Measurements from ENCODE around the gene LRP4. TPM values are rescaled to one million over a fixed set of nuclear protein-coding genes. Genes with fewer than 3 reads are reported as not detected.

LRP4 gene
- total and polyA plus RNA-seq, 2 of the 4 experiments (the other 2 are of a cell fraction) = 4.1 to 5.8 TPM

- ATAC-seq (ENCODE audit: low read depth) (no peak), DNase-seq (no peak)
- Histone ChIP-seq H4K20me1 (ENCODE audit: insufficient read depth, low read length) (peaks cover 31% of the 10 kb centered on the region), H2BK20ac (ENCODE audit: low read depth, low read length) (no peak overlapping the region), H2BK5ac (ENCODE audit: low read depth, low read length, poor library complexity, severe bottlenecking) (no peak overlapping the region), H3K79me1 (ENCODE audit: low read depth in 1 of 2, low read length in 2 of 2) (peaks cover 0 to 63% of the 10 kb centered on the region in 2 experiments; a peak in 2 of 4 replicates), H3K14ac (replicated peaks; ENCODE audit: low read depth, low read length) (no peak overlapping the region), H3K36me3 (ENCODE audit: control insufficient read depth, insufficient read depth, low read length) (no peaks in the 10 kb centered on the region), H3K9me3 (ENCODE audit: control insufficient read depth, insufficient read depth, low read length) (no peaks in the 10 kb centered on the region), H3K23ac (ENCODE audit: low read depth, low read length) (no peak overlapping the region), H2AK9ac (replicated peaks; ENCODE audit: low read depth, low read length, poor library complexity) (no peak overlapping the region), H3K56ac (ENCODE audit: extremely low read depth, insufficient read depth, low read length) (no peak overlapping the region), H2BK15ac (ENCODE audit: low read depth, low read length) (no peak overlapping the region), H3K9me1 (ENCODE audit: insufficient read depth, low read length) (peaks cover 3% of the 10 kb centered on the region; the same call in 1 of the 2 replicates), H2AK5ac (ENCODE audit: low read depth, low read length) (no peak overlapping the region), H3K9ac (ENCODE audit: low read depth, low read length) (no peak overlapping the region), H4K5ac (ENCODE audit: low read depth, low read length) (no peak overlapping the region), H3K4me2 (ENCODE audit: low read depth, low read length) (no peak overlapping the region), H3K4me1 (ENCODE audit: control insufficient read depth, insufficient read depth, low read length) (peaks cover 2% of the 10 kb centered on the region; the same call in 1 of the 2 replicates), H2BK120ac (ENCODE audit: low read depth, low read length) (no peak overlapping the region), H3K18ac (ENCODE audit: low read depth, low read length) (no peak overlapping the region), H3K27ac (ENCODE audit: insufficient read depth, low read length) (no peak overlapping the region), H4K91ac (ENCODE audit: insufficient read depth, low read depth, low read length) (no peak overlapping the region), H4K8ac (ENCODE audit: low read depth in 2 of 2, low read length in 2 of 2) (no peak overlapping the region), H3K27me3 (ENCODE audit: control insufficient read depth, insufficient read depth, low read length) (no peaks in the 10 kb centered on the region), H2AFZ (replicated peaks; ENCODE audit: low read length, poor library complexity) (no peak overlapping the region), H3K4me3 (ENCODE audit: insufficient read depth, low read depth, low read length) (no peak overlapping the region), H3K4ac (ENCODE audit: low read depth, low read length) (no peak overlapping the region)
- TF ChIP-seq CEBPB (IDR thresholded peaks at IDR 0.05; ENCODE audit: low read depth, low read length) = no peak
- TF ChIP-seq MXI1 (IDR thresholded peaks at IDR 0.05; ENCODE audit: borderline replicate concordance, low read depth, low read length) = no peak
- TF ChIP-seq SMC3 (IDR thresholded peaks at IDR 0.05; ENCODE audit: low read depth, low read length) = no peak
- no peak for TF ChIP-seq RFX5 (IDR thresholded peaks at IDR 0.05; ENCODE audit: low read depth, low read length)
- TF ChIP-seq CHD1 (IDR thresholded peaks at IDR 0.05; ENCODE audit: low read depth, low read length) = no peak
- TF ChIP-seq RCOR1 (IDR thresholded peaks at IDR 0.05; ENCODE audit: insufficient replicate concordance, low read length) = no peak
- TF ChIP-seq ELK1 (IDR thresholded peaks at IDR 0.05; ENCODE audit: borderline replicate concordance, low read depth, low read length) = no peak
- no peak for TF ChIP-seq NFE2L2 (IDR thresholded peaks at IDR 0.05; ENCODE audit: low read depth, low read length)
- TF ChIP-seq CTCF (conservative IDR thresholded peaks at IDR 0.05; ENCODE audit: low read depth, low read length) = no peak
- no peak for TF ChIP-seq MAFK (IDR thresholded peaks at IDR 0.05; ENCODE audit: low read depth, low read length)
- no peak for TF ChIP-seq POLR2A (IDR thresholded peaks at IDR 0.05; ENCODE audit: low read depth, low read length)
- no peak for TF ChIP-seq USF2 (IDR thresholded peaks at IDR 0.05; ENCODE audit: low read depth, low read length)
- no peak for TF ChIP-seq MAZ (IDR thresholded peaks at IDR 0.05; ENCODE audit: borderline replicate concordance, low read depth, low read length)
- TF ChIP-seq BHLHE40 (IDR thresholded peaks at IDR 0.05; ENCODE audit: low read depth, low read length) = no peak
- TF ChIP-seq FOS (IDR thresholded peaks at IDR 0.05; ENCODE audit: low read depth, low read length) = no peak
- dilution Hi-C loops (cut with HindIII; ENCODE audit: low sequenced_read_pairs, unreplicated experiment) (no loop called here), in situ Hi-C loops (cut with MboI; ENCODE audit: low sequenced_read_pairs) (no loop called here), intact Hi-C loops (cut with micrococcal nuclease) (no loop called here)
- no TSS peak for BruUV-seq (replicated peaks)
- ChIA-PET CTCF (no interaction called here), POLR2A (ENCODE audit: unreplicated experiment) (no interaction called here)
Observed at GRCh38 chr11:46836870-46837269, 81.5 kb downstream of the LRP4 start.
